Effector memory CD8-positive, alpha-beta T cell (primary cell): Measurements from ENCODE around the gene CTNND2.
A peak's percentile ranks its signal among the peaks of the same experiment; 100 is the strongest.

Experiments used
- ATAC-seq: fragments of 150-1000 bp; cut with Tn5 transposase; replicated peaks from 2 replicates; pipeline ENCODE4 v1.10.0; 2021; ENCODE audit warnings: mild to moderate bottlenecking, moderate library complexity
- DNase-seq, 3 experiments: peaks; one replicate each; pipeline ENCODE4 v3.0.0; 2021
- H3K27ac Mint-ChIP-seq, 2 donors: one replicate each; pipeline ENCODE4 v1.8.0; 2022; ENCODE audit warnings: mild to moderate bottlenecking in 2 of 2, mixed read lengths in 2 of 2, moderate library complexity in 2 of 2
- H3K27me3 Mint-ChIP-seq, 2 donors: one replicate each; pipeline ENCODE4 v1.8.0; 2022; ENCODE audit warnings: mixed read lengths in 2 of 2
- H3K36me3 Mint-ChIP-seq: one replicate; pipeline ENCODE4 v1.8.0; 2022; ENCODE audit warnings: mild to moderate bottlenecking, moderate library complexity, mixed read lengths; ENCODE audit not compliant: insufficient read depth
- H3K4me1 Mint-ChIP-seq, 2 donors: one replicate each; pipeline ENCODE4 v1.8.0; 2022; ENCODE audit warnings: low read depth in 2 of 2, mixed read lengths in 2 of 2
- H3K4me3 Mint-ChIP-seq, 2 donors: one replicate each; pipeline ENCODE4 v1.8.0; 2022; ENCODE audit warnings: mild to moderate bottlenecking in 2 of 2, mixed read lengths in 2 of 2, moderate library complexity in 2 of 2
- H3K9me3 Mint-ChIP-seq, 2 donors: one replicate each; pipeline ENCODE4 v1.8.0; 2022; ENCODE audit warnings: mixed read lengths in 2 of 2

The CTNND2 gene

DNA sequence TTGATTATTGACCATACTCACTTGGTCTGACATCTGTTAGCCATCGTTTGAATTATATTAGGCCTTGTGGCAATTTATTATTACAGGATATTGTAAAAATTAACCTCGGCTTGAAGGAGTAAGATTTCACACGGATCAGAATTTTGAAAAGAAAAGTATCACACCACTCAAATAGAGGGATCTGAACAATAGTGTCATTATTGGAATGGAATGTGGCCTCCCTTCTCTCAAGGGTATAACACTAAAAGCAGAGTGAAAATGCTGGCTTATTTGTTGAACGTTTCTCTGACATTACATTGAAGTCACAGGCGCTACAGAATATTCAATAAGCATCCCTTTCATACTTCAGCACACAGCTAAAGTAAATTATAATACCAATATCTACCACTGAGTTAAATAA is 509.3 kb downstream of the CTNND2 start:
- no peak overlapping the region for H3K4me3 Mint-ChIP-seq
- DNase-seq (no peak), ATAC-seq (no peak)
- H3K4me1 Mint-ChIP-seq = no peaks in the 10 kb centered on the region
- no peaks in the 10 kb centered on the region for H3K27me3 Mint-ChIP-seq
- peaks cover 0 to 4% of the 10 kb centered on the region in 2 donors for H3K9me3 Mint-ChIP-seq
- no peaks in the 10 kb centered on the region for H3K36me3 Mint-ChIP-seq
- H3K27ac Mint-ChIP-seq = no peak overlapping the region

DNA sequence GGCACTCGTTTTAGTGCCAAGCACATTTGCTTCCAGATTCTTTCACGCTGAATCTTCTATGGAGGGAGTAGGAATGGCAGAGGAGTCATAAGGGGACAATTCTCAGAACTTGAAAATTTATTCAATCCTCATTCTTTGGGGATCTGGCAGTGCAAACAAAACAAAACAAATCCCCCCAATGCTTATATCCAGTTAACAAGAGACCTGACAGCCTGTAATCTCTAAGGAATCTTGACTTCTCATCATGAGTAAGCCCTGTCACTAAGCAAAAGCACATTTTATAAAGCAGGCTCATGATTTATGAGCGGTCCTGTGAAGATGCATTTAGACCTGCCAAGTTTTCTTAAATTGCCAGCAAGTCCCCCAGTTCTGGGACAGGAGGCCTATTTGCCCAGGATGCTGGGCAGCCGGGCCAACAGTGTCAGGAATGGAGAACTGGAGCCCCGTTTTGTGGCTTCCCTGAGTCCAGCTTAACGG is 513.9 kb downstream of the CTNND2 start:
- H3K27me3 Mint-ChIP-seq = peaks cover 6 to 13% of the 10 kb centered on the region in 2 donors
- H3K9me3 Mint-ChIP-seq = peaks cover 0 to 4% of the 10 kb centered on the region in 2 donors
- H3K27ac Mint-ChIP-seq = no peak overlapping the region

DNA sequence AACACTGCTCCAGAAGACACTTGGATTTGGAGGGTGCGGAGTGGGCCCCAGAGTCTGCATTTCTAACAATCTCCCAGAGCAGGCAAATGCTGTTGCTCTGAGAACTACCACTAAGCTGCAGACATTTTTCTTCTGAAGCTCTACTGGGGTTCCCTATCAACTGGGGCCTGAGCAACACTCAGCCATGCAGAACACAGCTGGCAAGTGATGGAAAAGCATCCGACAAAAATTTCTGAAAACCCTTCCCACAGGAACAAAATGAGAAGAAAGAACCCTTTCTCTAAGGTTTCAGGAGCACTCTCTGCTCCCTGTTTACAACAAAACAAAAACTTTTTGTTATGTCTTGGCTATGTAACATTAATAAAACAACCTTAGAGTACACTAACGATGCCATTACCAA is 516.9 kb downstream of the CTNND2 start:
- Mint-ChIP-seq H3K9me3 (peaks cover 2 to 7% of the 10 kb centered on the region in 2 donors), H3K4me3 (no peak overlapping the region), H3K27me3 (peaks cover 14 to 38% of the 10 kb centered on the region in 2 donors), H3K27ac (no peak overlapping the region), H3K36me3 (peaks cover 3% of the 10 kb centered on the region), H3K4me1 (peaks cover 0 to 6% of the 10 kb centered on the region in 2 donors)
- ATAC-seq = no peak
- no peak for DNase-seq

More for the DNA sequence above, 513.9 kb downstream of the CTNND2 start:
- ATAC-seq (no peak), DNase-seq (no peak)
- Mint-ChIP-seq H3K4me1 (no peaks in the 10 kb centered on the region), H3K4me3 (no peak overlapping the region), H3K36me3 (no peaks in the 10 kb centered on the region)

DNA sequence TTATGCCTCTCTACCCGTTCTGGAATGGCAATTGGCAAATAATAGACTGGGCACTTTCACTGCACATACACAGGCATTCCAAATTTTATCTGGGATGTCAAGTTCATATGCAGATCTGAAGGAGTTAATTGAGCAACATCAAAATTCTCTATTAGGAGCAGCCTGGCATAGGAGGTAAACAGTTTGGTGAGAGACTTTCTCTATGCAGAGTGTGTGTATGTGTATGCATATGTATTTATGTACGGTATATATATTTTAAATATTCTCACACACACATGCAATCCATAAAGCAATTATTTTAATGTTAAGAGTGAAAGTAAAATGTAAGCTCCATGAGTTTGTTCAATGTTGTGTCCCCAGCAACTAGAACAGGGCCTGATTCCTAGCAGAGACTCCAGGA is 517.8 kb downstream of the CTNND2 start:
- ATAC-seq (no peak), DNase-seq (no peak)
- Mint-ChIP-seq H3K9me3 (peaks cover 2 to 7% of the 10 kb centered on the region in 2 donors), H3K36me3 (peaks cover 3% of the 10 kb centered on the region), H3K4me1 (peaks cover 0 to 6% of the 10 kb centered on the region in 2 donors), H3K27ac (no peak overlapping the region), H3K27me3 (peaks cover 14 to 48% of the 10 kb centered on the region in 2 donors), H3K4me3 (no peak overlapping the region)

DNA sequence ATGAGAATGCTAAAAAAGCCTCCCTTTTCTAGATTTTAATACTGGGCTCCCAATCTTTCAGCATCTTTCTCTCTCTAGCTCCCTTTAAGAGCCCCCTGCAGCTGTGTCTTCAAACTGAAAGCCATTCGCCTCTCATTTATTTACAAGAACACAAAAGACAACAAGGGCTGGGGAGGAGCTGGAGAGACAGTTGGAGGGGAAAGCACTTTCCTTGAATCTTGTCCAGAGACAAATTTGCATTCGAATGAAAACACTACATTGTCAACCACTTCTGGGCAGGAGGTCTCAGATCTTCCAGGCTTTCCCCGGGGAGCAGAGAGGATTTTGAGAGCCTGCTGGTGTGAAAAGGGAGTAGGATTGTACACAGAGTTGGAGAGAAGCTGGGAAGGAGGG is 518.3 kb downstream of the CTNND2 start:
- no peak for DNase-seq
- H3K9me3 Mint-ChIP-seq = peaks cover 2 to 7% of the 10 kb centered on the region in 2 donors
- peaks cover 14 to 53% of the 10 kb centered on the region in 2 donors for H3K27me3 Mint-ChIP-seq
- peaks cover 0 to 6% of the 10 kb centered on the region in 2 donors for H3K4me1 Mint-ChIP-seq
- peaks cover 3% of the 10 kb centered on the region for H3K36me3 Mint-ChIP-seq
- no peak overlapping the region for H3K27ac Mint-ChIP-seq
- H3K4me3 Mint-ChIP-seq = peak overlapping the region in 1 of 2 donors; percentile 34
- ATAC-seq = no peak

DNA sequence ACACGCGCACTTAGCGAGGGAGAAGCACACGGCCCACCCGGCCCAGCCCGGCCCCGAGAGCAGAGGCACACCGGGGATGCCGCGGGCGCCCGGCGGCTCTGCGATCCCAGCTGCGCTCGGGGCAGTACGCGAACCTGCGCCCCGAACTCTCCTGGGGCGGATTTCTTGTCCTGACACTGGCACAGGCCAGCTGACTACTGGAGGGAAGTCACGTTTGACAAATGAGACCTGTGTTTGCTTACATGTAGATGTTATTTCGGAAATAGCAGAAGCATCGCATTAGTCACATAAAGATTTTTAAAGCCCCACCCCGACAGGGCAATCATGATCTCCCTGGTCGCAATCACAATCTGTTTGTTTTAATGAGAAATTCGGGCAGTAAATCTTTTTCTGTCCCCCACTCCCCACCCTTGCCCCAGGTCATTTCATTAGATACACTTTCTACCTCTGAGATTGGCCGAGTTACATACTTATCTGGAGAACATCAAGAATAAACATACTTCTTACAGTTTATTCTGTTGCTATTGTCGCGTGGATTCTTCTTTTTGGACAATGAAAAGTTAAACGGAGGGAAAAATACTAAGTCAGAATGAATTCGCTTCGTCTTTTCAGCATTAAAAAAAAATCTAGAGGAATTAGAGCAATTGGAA is 518.9 kb downstream of the CTNND2 start:
- no peak for DNase-seq
- H3K4me3 Mint-ChIP-seq = peak overlapping the region in 1 of 2 donors; percentile 34

DNA sequence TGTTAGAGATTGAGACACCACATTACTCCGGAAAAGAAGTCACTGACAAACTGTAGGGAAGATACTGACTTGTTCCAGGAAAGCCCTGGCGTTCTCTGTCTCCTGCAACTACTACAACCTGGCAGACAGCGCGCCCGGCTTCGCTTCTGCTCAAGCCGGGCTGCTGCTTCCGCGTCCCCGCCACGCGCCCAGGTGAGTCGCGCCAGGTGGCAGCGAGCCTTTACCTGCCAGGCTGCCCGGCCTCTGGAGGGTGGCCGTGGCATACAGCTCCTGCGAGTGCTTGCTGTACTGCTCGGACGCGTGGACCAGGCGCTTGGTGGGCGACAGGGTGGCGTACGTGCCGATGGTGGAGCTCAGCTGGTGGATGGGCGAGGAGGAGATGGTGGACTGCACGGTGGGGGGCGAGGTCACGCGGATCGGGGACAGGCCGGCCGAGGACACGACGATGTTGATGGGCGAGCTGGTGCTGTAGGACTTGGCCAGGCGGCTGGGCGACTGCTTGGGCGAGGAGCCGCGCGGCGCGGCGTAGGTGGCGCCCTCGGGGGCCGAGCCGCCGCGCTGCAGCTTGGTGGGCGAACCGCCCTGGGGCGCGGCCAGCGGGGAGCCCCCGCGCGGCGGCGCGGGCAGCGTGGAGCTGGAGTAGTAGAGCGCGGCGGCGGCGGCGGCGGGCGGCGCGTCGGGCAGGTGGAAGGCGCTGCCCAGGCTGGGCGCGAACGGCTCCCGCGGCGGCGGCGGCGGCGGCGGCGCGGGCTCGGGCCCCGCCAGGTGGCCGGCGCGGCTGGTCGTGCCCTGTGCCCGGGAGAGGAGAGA is 519.6 kb downstream of the CTNND2 start:
- ATAC-seq (peak; percentile 71), DNase-seq (no peak)
- peaks cover 3% of the 10 kb centered on the region for H3K36me3 Mint-ChIP-seq
- peaks cover 14 to 63% of the 10 kb centered on the region in 2 donors for H3K27me3 Mint-ChIP-seq
- peak overlapping the region; percentile 9 to 67 for H3K4me3 Mint-ChIP-seq
- H3K9me3 Mint-ChIP-seq = peaks cover 2 to 7% of the 10 kb centered on the region in 2 donors
- H3K4me1 Mint-ChIP-seq = peaks cover 0 to 6% of the 10 kb centered on the region in 2 donors
- H3K27ac Mint-ChIP-seq = no peak overlapping the region

More for the DNA sequence above, 518.9 kb downstream of the CTNND2 start:
- Mint-ChIP-seq H3K9me3 (peaks cover 2 to 7% of the 10 kb centered on the region in 2 donors), H3K4me1 (peaks cover 0 to 6% of the 10 kb centered on the region in 2 donors), H3K36me3 (peaks cover 3% of the 10 kb centered on the region), H3K27me3 (peaks cover 14 to 57% of the 10 kb centered on the region in 2 donors), H3K27ac (no peak overlapping the region)
- peak; percentile 27 for ATAC-seq

DNA sequence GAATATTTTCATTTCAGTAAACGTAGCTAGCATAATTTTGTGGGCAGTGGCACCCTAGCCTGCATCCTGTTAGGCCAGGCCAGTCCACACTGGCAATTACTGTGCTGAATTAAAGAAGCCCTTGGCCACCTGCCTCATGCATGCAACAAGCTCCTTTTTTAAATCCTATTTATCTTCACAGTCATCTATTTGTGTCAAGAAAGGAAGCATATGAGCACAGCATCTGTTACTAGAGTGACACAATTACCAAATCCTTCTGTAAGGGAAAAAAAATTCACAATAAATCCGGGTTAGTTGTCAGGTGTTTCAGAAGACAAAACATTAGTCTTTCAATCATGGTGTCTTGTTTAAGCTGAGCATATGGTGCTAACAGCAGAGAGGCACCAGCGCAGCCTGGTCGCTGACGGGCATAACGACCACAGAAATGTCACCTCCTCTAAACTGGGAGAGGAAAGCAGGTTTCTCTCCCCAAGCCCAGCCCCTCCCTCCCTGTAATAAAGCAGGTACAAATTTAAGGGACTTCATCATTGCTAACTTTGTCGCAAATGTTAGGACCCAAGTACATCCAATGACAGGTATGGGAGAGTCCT is 520.6 kb downstream of the CTNND2 start:
- ATAC-seq (no peak), DNase-seq (no peak)
- H3K4me1 Mint-ChIP-seq = peaks cover 0 to 6% of the 10 kb centered on the region in 2 donors
- H3K27me3 Mint-ChIP-seq = peaks cover 14 to 64% of the 10 kb centered on the region in 2 donors
- no peak overlapping the region for H3K27ac Mint-ChIP-seq
- H3K9me3 Mint-ChIP-seq = peaks cover 2 to 7% of the 10 kb centered on the region in 2 donors
- H3K4me3 Mint-ChIP-seq = no peak overlapping the region
- H3K36me3 Mint-ChIP-seq = peaks cover 3% of the 10 kb centered on the region

DNA sequence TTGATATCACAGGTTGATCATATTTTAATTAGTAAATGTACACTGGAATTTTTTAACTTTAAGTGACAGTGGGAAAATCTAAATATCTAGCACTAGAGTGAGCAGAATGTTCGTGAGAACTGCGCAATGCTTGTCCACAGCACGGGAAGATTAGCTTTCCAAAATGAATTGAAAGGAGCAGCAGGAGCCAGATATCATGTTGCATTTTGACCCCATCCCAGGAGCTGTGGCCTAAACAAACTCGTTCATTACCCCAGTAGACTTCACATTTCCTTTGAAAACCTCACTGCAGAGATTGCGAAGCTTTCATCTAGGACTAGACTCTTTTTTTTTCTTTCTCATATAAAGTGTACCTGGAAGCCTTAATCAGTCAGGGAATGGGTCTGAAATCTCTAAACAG is 525.8 kb downstream of the CTNND2 start:
- no peak for ATAC-seq
- H3K27me3 Mint-ChIP-seq = peaks cover 0 to 43% of the 10 kb centered on the region in 2 donors
- no peaks in the 10 kb centered on the region for H3K4me1 Mint-ChIP-seq
- H3K36me3 Mint-ChIP-seq = peaks cover 3% of the 10 kb centered on the region
- no peaks in the 10 kb centered on the region for H3K9me3 Mint-ChIP-seq
- no peak overlapping the region for H3K27ac Mint-ChIP-seq
- no peak for DNase-seq
- no peak overlapping the region for H3K4me3 Mint-ChIP-seq

DNA sequence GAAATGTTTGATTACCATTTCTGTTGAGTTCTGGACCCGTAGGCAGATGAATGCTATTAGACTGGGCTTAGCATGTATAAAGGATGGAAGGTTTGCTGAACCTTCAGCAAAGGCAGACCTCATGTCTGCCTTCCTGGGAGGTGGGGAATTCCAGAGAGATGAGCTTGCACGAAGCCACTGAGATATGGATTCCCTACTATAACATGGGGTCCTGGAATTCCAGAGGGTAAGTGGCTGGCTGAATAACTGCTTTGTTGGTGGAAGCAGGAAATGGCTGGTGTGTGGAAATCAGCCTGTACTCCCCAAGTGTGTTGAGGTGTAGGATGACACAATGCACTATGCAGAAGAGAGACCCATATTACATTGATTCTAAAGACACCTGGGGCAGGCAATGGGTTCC is 526.4 kb downstream of the CTNND2 start:
- peaks cover 0 to 37% of the 10 kb centered on the region in 2 donors for H3K27me3 Mint-ChIP-seq
- no peak for ATAC-seq
- no peak for DNase-seq
- H3K27ac Mint-ChIP-seq = no peak overlapping the region
- peaks cover 3% of the 10 kb centered on the region for H3K36me3 Mint-ChIP-seq
- no peaks in the 10 kb centered on the region for H3K9me3 Mint-ChIP-seq
- no peak overlapping the region for H3K4me3 Mint-ChIP-seq
- peaks cover 0 to 2% of the 10 kb centered on the region in 2 donors for H3K4me1 Mint-ChIP-seq

DNA sequence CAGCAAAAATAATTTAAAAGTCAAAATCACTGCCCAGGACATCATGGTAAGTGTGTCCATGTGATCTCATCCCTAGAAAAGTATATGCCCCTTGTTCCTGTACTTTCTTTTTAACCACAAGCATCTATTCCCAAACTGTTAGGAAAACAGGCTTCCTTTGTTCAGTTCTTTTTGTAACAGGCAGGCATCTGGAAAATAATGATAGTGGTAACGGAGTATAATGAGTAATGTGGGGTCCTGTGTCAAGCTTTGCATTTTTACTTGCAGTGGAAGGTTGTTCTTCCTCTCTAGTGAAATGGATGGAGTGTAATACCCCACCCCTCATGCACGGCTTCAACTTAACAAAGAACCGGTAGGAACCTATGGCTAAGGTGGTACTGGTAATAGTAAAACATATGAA is 532.1 kb downstream of the CTNND2 start:
- H3K27ac Mint-ChIP-seq = no peak overlapping the region
- H3K36me3 Mint-ChIP-seq = no peaks in the 10 kb centered on the region
- H3K27me3 Mint-ChIP-seq = no peaks in the 10 kb centered on the region
- H3K4me1 Mint-ChIP-seq = peaks cover 0 to 4% of the 10 kb centered on the region in 2 donors
- no peak for ATAC-seq
- H3K4me3 Mint-ChIP-seq = no peak overlapping the region
- DNase-seq = no peak
- peaks cover 0 to 5% of the 10 kb centered on the region in 2 donors for H3K9me3 Mint-ChIP-seq

DNA sequence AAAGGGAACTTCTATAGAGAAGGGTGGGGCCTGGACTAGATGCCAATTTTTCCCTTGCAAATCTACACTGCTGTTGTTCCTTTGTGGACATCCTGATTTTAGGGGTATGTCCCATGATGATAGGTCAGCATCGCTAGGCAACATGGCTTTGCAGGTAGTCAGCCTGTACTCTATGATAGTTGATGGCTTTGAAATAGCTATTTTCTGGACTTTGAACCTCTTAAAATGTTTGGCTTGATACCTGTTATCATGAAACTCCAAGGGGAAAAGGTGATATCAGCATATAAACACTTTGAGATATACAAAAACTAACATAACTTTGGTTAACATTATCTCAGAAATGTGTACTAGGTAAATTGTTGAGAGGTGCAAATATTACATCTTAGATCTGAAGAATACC is 533.2 kb downstream of the CTNND2 start:
- no peak for DNase-seq
- H3K27ac Mint-ChIP-seq = no peak overlapping the region
- H3K36me3 Mint-ChIP-seq = no peaks in the 10 kb centered on the region
- peaks cover 0 to 4% of the 10 kb centered on the region in 2 donors for H3K4me1 Mint-ChIP-seq
- H3K9me3 Mint-ChIP-seq = peaks cover 0 to 6% of the 10 kb centered on the region in 2 donors
- no peaks in the 10 kb centered on the region for H3K27me3 Mint-ChIP-seq
- H3K4me3 Mint-ChIP-seq = no peak overlapping the region
- no peak for ATAC-seq

DNA sequence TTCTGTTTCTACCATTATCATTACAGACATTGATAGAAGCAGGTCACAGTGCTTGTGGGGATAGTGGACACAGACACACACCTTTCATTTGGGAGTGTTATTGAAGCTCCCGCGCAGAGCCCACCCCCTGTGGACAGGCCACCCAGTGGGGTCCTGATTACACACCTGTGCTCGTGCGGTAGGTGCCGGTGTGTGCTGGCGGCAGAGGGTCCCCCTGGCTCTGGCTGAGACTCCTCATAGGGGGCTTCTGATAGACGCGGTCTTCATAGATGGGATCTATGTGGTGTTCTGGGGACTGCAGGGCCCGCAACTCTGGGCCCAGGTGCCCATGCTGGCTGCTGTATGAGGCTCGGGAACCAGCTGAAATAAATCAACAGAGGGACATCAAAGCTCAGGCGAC is 539.7 kb downstream of the CTNND2 start:
- H3K4me3 Mint-ChIP-seq = no peak overlapping the region
- ATAC-seq = no peak
- no peaks in the 10 kb centered on the region for H3K36me3 Mint-ChIP-seq
- H3K4me1 Mint-ChIP-seq = no peaks in the 10 kb centered on the region
- DNase-seq = no peak
- H3K27me3 Mint-ChIP-seq = no peaks in the 10 kb centered on the region
- H3K27ac Mint-ChIP-seq = no peak overlapping the region
- H3K9me3 Mint-ChIP-seq = peaks cover 0 to 9% of the 10 kb centered on the region in 2 donors
